BLaER1 treated with 17β-estradiol and CSF1 and Interleukin-3, amounts not matched to agents 10 nM and 100 nM (cell line): ENCODE data around the gene OPTC.
"Not testable (repeated sequence)": the region's sequence is repeated elsewhere in the genome, so short reads cannot be mapped to it uniquely, and the experiment has no call there.

Experiments used
- H3K27ac ChIP-seq, 11 experiments: shearing (Covaris generic); formaldehyde crosslinking; 2 replicates each; pipeline ENCODE4 v1.8.1; 2022
- H3K27me3 ChIP-seq, 11 experiments: shearing (Covaris generic); formaldehyde crosslinking; 2 replicates each; pipeline ENCODE4 v1.8.1; 2022
- H3K36me3 ChIP-seq, 11 experiments: shearing (Covaris generic); formaldehyde crosslinking; 2 replicates each; pipeline ENCODE4 v1.8.1; 2022
- H3K4me1 ChIP-seq, 10 experiments: shearing (Covaris generic); formaldehyde crosslinking; 2 replicates each; pipeline ENCODE4 v1.8.1; 2022
- H3K4me2 ChIP-seq, 11 experiments: shearing (Covaris generic); formaldehyde crosslinking; 2 replicates each; pipeline ENCODE4 v1.8.1; 2022
- H3K4me3 ChIP-seq, 10 experiments: shearing (Covaris generic); formaldehyde crosslinking; 2 replicates each; pipeline ENCODE4 v1.8.1; 2022
- H3K9ac ChIP-seq, 11 experiments: shearing (Covaris generic); formaldehyde crosslinking; 2 replicates each; pipeline ENCODE4 v1.8.1; 2022
- H3K9me3 ChIP-seq, 11 experiments: shearing (Covaris generic); formaldehyde crosslinking; replicated peaks in 1 of 11; 2 replicates each; pipeline ENCODE4 v1.8.1; 2022
- H4K20me1 ChIP-seq, 11 experiments: shearing (Covaris generic); formaldehyde crosslinking; 2 replicates each; pipeline ENCODE4 v1.8.1; 2022
- Cebpa-rat ChIP-seq, 11 experiments: shearing (Covaris generic); IDR thresholded peaks; 2 replicates each; pipeline ENCODE4 v1.8.1; 2022

The OPTC gene

GRCh38 chr1:203463469-203464062, 30.4 kb upstream of the OPTC start:
- no peak for TF ChIP-seq Cebpa-rat (IDR thresholded peaks at IDR 0.05)
- H3K4me2 ChIP-seq = no peak overlapping the region
- no peak overlapping the region for H3K27ac ChIP-seq

GRCh38 chr1:203464226-203464625, 29.7 kb upstream of the OPTC start:
- Histone ChIP-seq H3K4me3 (no peak overlapping the region), H3K36me3 (no peaks in the 10 kb centered on the region), H3K4me1 (peaks cover 0 to 8% (median 2%) of the 10 kb centered on the region in 10 experiments; a peak in 4 of 20 replicates), H3K9me3 (no peaks in the 10 kb centered on the region), H3K4me2 (no peak overlapping the region), H3K9ac (no peak overlapping the region), H3K27ac (no peak overlapping the region), H4K20me1 (no peaks in the 10 kb centered on the region), H3K27me3 (no peaks in the 10 kb centered on the region)
- no peak for TF ChIP-seq Cebpa-rat (IDR thresholded peaks at IDR 0.05)

More at GRCh38 chr1:203463469-203464062, 30.4 kb upstream of the OPTC start:
- Histone ChIP-seq H3K9me3 (no peaks in the 10 kb centered on the region), H3K9ac (no peak overlapping the region), H3K4me3 (no peak overlapping the region), H3K36me3 (no peaks in the 10 kb centered on the region), H3K4me1 (peaks cover 0 to 8% (median 2%) of the 10 kb centered on the region in 10 experiments; a peak in 4 of 20 replicates), H3K27me3 (no peaks in the 10 kb centered on the region), H4K20me1 (no peaks in the 10 kb centered on the region)

GRCh38 chr1:203464743-203465142, 29.2 kb upstream of the OPTC start:
- peaks cover 0 to 8% (median 2%) of the 10 kb centered on the region in 10 experiments; a peak in 4 of 20 replicates for H3K4me1 ChIP-seq

GRCh38 chr1:203465146-203465798, 28.7 kb upstream of the OPTC start:
- Histone ChIP-seq H3K9ac (no peak overlapping the region), H3K27ac (no peak overlapping the region), H3K4me3 (no peak overlapping the region), H3K9me3 (no peaks in the 10 kb centered on the region), H3K36me3 (no peaks in the 10 kb centered on the region), H3K27me3 (no peaks in the 10 kb centered on the region), H3K4me1 (peaks cover 0 to 8% (median under 1%) of the 10 kb centered on the region in 10 experiments; a peak in 4 of 20 replicates), H3K4me2 (no peak overlapping the region), H4K20me1 (no peaks in the 10 kb centered on the region)
- no peak for TF ChIP-seq Cebpa-rat (IDR thresholded peaks at IDR 0.05)

More at GRCh38 chr1:203464743-203465142, 29.2 kb upstream of the OPTC start:
- no peak overlapping the region for H3K4me2 ChIP-seq
- H3K27me3 ChIP-seq = no peaks in the 10 kb centered on the region
- H3K36me3 ChIP-seq = no peaks in the 10 kb centered on the region
- H3K4me3 ChIP-seq = no peak overlapping the region
- H3K9ac ChIP-seq = no peak overlapping the region
- H3K9me3 ChIP-seq = no peaks in the 10 kb centered on the region
- no peak for TF ChIP-seq Cebpa-rat (IDR thresholded peaks at IDR 0.05)
- no peak overlapping the region for H3K27ac ChIP-seq
- no peaks in the 10 kb centered on the region for H4K20me1 ChIP-seq

- no peak overlapping the region for H3K9ac ChIP-seq
- peaks cover 0 to 8% (median 0%) of the 10 kb centered on the region in 10 experiments; a peak in 3 of 20 replicates for H3K4me1 ChIP-seq
- H3K9me3 ChIP-seq = no peaks in the 10 kb centered on the region
- H3K4me3 ChIP-seq = no peak overlapping the region
- H3K27me3 ChIP-seq = no peaks in the 10 kb centered on the region
- H3K4me2 ChIP-seq = no peak overlapping the region
- TF ChIP-seq Cebpa-rat (IDR thresholded peaks at IDR 0.05) = no peak
- no peaks in the 10 kb centered on the region for H4K20me1 ChIP-seq
- H3K27ac ChIP-seq = no peak overlapping the region
- no peaks in the 10 kb centered on the region for H3K36me3 ChIP-seq
Measured at GRCh38 chr1:203465948-203466347, 28.0 kb upstream of the OPTC start.

GRCh38 chr1:203466906-203467549, 26.9 kb upstream of the OPTC start:
- not testable (repeated sequence) for H3K9ac ChIP-seq, H3K4me2 ChIP-seq, H3K4me1 ChIP-seq, H3K36me3 ChIP-seq, H3K4me3 ChIP-seq, H3K9me3 ChIP-seq, H3K27me3 ChIP-seq, H4K20me1 ChIP-seq, H3K27ac ChIP-seq

GRCh38 chr1:203467550-203467921, 26.4 kb upstream of the OPTC start:
- Histone ChIP-seq H4K20me1 (no peaks in the 10 kb centered on the region), H3K4me2 (no peak overlapping the region), H3K4me3 (no peak overlapping the region), H3K27ac (no peak overlapping the region), H3K27me3 (no peaks in the 10 kb centered on the region), H3K36me3 (no peaks in the 10 kb centered on the region), H3K9me3 (no peaks in the 10 kb centered on the region), H3K9ac (no peak overlapping the region), H3K4me1 (peaks cover 0 to 8% (median 0%) of the 10 kb centered on the region in 10 experiments; a peak in 1 of 20 replicates)
- no peak for TF ChIP-seq Cebpa-rat (IDR thresholded peaks at IDR 0.05)

- Histone ChIP-seq H3K36me3 (no peaks in the 10 kb centered on the region), H3K4me3 (no peak overlapping the region), H3K9ac (no peak overlapping the region), H3K9me3 (no peaks in the 10 kb centered on the region), H3K27me3 (no peaks in the 10 kb centered on the region), H3K27ac (no peak overlapping the region), H4K20me1 (no peaks in the 10 kb centered on the region), H3K4me2 (no peak overlapping the region), H3K4me1 (peaks cover 0 to 8% (median 0%) of the 10 kb centered on the region in 10 experiments; a peak in 1 of 20 replicates)
- TF ChIP-seq Cebpa-rat (IDR thresholded peaks at IDR 0.05) = no peak
Measured at GRCh38 chr1:203468326-203468725, 25.6 kb upstream of the OPTC start.

- Histone ChIP-seq H3K4me1 (peaks cover 0 to 8% (median 0%) of the 10 kb centered on the region in 10 experiments; a peak in 1 of 20 replicates), H3K27ac (no peak overlapping the region), H3K9ac (no peak overlapping the region), H3K9me3 (no peaks in the 10 kb centered on the region), H3K36me3 (no peaks in the 10 kb centered on the region), H3K4me2 (no peak overlapping the region), H3K4me3 (no peak overlapping the region), H3K27me3 (no peaks in the 10 kb centered on the region), H4K20me1 (no peaks in the 10 kb centered on the region)
- TF ChIP-seq Cebpa-rat (IDR thresholded peaks at IDR 0.05) = no peak
Measured at GRCh38 chr1:203470240-203470639, 23.7 kb upstream of the OPTC start.
